ENCODE data around the gene AACS. TPM values are rescaled to one million over a fixed set of nuclear protein-coding genes. Genes with fewer than 3 reads are reported as not detected.
A peak's percentile ranks its signal among the peaks of the same experiment; 100 is the strongest.

The AACS gene
- polyA plus RNA-seq, 3 donors, result 4.7 to 7.9 (median 5.1) TPM

DNA sequence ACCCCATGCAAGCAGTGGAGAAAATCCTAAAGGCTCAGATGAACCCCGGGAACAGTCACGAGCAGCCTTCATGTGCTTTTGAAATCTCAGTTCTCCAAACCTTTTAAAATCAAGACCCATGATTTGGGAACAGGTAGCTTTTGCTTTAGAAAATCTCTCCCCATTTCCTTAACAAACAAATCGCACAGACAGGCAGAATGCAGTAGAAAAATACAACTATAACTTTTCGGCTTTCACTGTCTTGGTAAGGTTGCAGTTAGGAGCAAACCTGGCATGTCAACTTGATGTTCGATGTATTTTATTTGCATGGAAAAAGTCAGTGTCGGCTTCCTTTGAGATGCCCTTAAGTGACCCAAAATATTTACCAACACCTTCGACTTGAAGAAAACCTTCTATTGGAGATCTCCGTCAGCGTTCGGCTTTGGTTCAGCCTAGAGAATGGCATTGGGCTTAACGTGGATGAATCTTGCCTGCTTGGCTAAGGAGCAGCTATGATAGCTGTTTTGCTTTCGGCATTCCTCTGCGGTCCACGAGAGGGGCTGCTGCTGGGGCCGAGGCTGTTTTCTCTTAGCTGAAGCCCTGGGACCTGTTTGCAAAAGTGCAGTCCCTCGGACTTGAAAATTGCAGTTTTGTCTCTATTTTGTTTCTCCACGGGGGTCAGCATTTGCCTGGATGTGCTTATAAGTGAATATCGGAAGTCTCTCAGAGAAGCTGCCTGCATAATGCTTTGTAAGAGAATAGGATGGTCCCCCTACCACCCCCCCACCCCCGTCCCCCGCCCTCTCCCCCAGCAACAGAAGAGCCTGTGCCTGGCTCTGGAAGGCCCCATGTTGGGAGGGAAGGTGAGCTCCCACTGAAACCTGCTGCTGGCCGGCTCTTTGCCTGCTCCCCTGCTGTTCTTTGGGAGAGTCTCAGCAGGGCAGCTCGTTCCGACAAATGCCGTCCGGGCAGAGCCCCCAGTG, 122.8 kb downstream of the AACS start:
- H3K27ac ChIP-seq (ENCODE audit: low read depth in 1 of 2, low read length in 2 of 2), result no peak overlapping the region
- no peak overlapping the region for H2AFZ ChIP-seq (ENCODE audit: insufficient read depth, low read depth, low read length, poor library complexity, severe bottlenecking)
- Mint-ChIP-seq H3K4me1 (peaks cover 5% of the 10 kb centered on the region), H3K27me3 (ENCODE audit: low read depth in 3 of 3) (peaks cover 63 to 82% (median 75%) of the 10 kb centered on the region in 3 donors), H3K36me3 (no peaks in the 10 kb centered on the region), H3K9me3 (peaks cover 0 to 13% (median 2%) of the 10 kb centered on the region in 7 donors), H3K4me3 (peak overlapping the region in 1 of 2 donors; percentile 71), H3K27ac (no peak overlapping the region)
- intact Hi-C loops (cut with micrococcal nuclease), result loop anchor here (10.0 kb wide), 2 partner anchors 1557 to 1687 kb away; no protein-coding TSS in a partner anchor
- H3K79me2 ChIP-seq (ENCODE audit: insufficient read depth, low read length), result no peaks in the 10 kb centered on the region
- no peak for DNase-seq
- no peaks in the 10 kb centered on the region for H4K20me1 ChIP-seq (ENCODE audit: insufficient read depth, low read length)
- peaks cover 0 to 10% of the 10 kb centered on the region in 2 donors for H3K9me3 ChIP-seq (replicated peaks in 1 of 2; ENCODE audit: control insufficient read depth in 1 of 2, insufficient read depth in 1 of 2, low read length in 2 of 2)
- TF ChIP-seq, protein P1, sequence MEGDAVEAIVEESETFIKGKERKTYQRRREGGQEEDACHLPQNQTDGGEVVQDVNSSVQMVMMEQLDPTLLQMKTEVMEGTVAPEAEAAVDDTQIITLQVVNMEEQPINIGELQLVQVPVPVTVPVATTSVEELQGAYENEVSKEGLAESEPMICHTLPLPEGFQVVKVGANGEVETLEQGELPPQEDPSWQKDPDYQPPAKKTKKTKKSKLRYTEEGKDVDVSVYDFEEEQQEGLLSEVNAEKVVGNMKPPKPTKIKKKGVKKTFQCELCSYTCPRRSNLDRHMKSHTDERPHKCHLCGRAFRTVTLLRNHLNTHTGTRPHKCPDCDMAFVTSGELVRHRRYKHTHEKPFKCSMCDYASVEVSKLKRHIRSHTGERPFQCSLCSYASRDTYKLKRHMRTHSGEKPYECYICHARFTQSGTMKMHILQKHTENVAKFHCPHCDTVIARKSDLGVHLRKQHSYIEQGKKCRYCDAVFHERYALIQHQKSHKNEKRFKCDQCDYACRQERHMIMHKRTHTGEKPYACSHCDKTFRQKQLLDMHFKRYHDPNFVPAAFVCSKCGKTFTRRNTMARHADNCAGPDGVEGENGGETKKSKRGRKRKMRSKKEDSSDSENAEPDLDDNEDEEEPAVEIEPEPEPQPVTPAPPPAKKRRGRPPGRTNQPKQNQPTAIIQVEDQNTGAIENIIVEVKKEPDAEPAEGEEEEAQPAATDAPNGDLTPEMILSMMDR (IDR thresholded peaks at IDR 0.05), result no peak
- H3K4me2 ChIP-seq (replicated peaks; ENCODE audit: extremely low read depth, low read length, poor library complexity, severe bottlenecking), result no peak overlapping the region
- H3K4me3 ChIP-seq (replicated peaks in 1 of 3; ENCODE audit: low read depth in 2 of 3, low read length in 3 of 3), result no peak overlapping the region
- H3K9ac ChIP-seq (ENCODE audit: insufficient read depth, low read length, poor library complexity, severe bottlenecking), result no peak overlapping the region
- no peaks in the 10 kb centered on the region for H3K36me3 ChIP-seq (replicated peaks in 1 of 2; ENCODE audit: control insufficient read depth in 1 of 2, insufficient read depth in 2 of 2, low read length in 2 of 2)
- no peaks in the 10 kb centered on the region for H3K4me1 ChIP-seq (ENCODE audit: control insufficient read depth in 1 of 2, insufficient read depth in 2 of 2, low read length in 2 of 2)
- WGBS (ENCODE audit: insufficient coverage), result 4% methylated on average over 15 of the region's 25 CpGs
- H3K27me3 ChIP-seq (ENCODE audit: control insufficient read depth in 2 of 2, insufficient read depth in 2 of 2, low read length in 2 of 2), result peaks cover 57 to 68% of the 10 kb centered on the region in 2 donors

DNA sequence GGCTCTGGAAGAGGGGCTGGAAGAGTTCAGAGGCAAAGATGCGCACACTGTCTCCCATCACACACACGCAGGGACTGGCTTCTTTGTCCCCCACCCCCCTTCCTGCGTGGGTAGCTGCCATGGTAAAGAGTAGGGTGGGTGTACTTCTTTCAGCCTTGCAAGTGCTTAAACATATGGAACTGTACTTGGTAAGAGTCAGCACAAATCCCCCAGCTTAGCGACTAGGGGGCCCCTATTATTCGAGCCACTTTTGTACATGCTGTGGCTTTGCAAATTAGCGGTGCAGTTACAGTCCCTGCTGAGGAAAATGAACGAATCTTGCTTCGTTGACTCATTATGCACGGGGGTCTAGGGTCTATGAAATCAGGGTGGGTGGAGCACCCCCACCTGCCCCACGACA, 123.8 kb downstream of the AACS start:
- WGBS (ENCODE audit: insufficient coverage), result 0% methylated on average over 4 of the region's 10 CpGs
- no peak overlapping the region for H3K27ac Mint-ChIP-seq
- intact Hi-C loops (cut with micrococcal nuclease), result loop anchor here (10.0 kb wide), 2 partner anchors 1556 to 1686 kb away; no protein-coding TSS in a partner anchor
- TF ChIP-seq, protein P1 (IDR thresholded peaks at IDR 0.05), result no peak
- Histone ChIP-seq H3K27me3 (ENCODE audit: control insufficient read depth in 2 of 2, insufficient read depth in 2 of 2, low read length in 2 of 2) (peaks cover 55 to 68% of the 10 kb centered on the region in 2 donors), H3K36me3 (replicated peaks in 1 of 2; ENCODE audit: control insufficient read depth in 1 of 2, insufficient read depth in 2 of 2, low read length in 2 of 2) (no peaks in the 10 kb centered on the region), H3K4me1 (ENCODE audit: control insufficient read depth in 1 of 2, insufficient read depth in 2 of 2, low read length in 2 of 2) (no peaks in the 10 kb centered on the region), H3K9ac (ENCODE audit: insufficient read depth, low read length, poor library complexity, severe bottlenecking) (no peak overlapping the region), H4K20me1 (ENCODE audit: insufficient read depth, low read length) (no peaks in the 10 kb centered on the region), H3K4me2 (replicated peaks; ENCODE audit: extremely low read depth, low read length, poor library complexity, severe bottlenecking) (no peak overlapping the region), H3K9me3 (replicated peaks in 1 of 2; ENCODE audit: control insufficient read depth in 1 of 2, insufficient read depth in 1 of 2, low read length in 2 of 2) (peaks cover 0 to 10% of the 10 kb centered on the region in 2 donors), H2AFZ (ENCODE audit: insufficient read depth, low read depth, low read length, poor library complexity, severe bottlenecking) (no peak overlapping the region), H3K4me3 (replicated peaks in 1 of 3; ENCODE audit: low read depth in 2 of 3, low read length in 3 of 3) (no peak overlapping the region), H3K79me2 (ENCODE audit: insufficient read depth, low read length) (no peaks in the 10 kb centered on the region), H3K27ac (ENCODE audit: low read depth in 1 of 2, low read length in 2 of 2) (no peak overlapping the region)
- no peaks in the 10 kb centered on the region for H3K36me3 Mint-ChIP-seq
- peaks cover 2% of the 10 kb centered on the region for H3K4me1 Mint-ChIP-seq
- peaks cover 57 to 81% (median 73%) of the 10 kb centered on the region in 3 donors for H3K27me3 Mint-ChIP-seq (ENCODE audit: low read depth in 3 of 3)
- peaks cover 0 to 13% (median 2%) of the 10 kb centered on the region in 7 donors for H3K9me3 Mint-ChIP-seq
- H3K4me3 Mint-ChIP-seq, result peak overlapping the region in 1 of 2 donors; percentile 67
- DNase-seq, result no peak
